GM18868 (cell line): ENCODE measurements around the gene MTA3.
"Not testable (repeated sequence)": the region's sequence is repeated elsewhere in the genome, so short reads cannot be mapped to it uniquely, and the experiment has no call there.

Experiments used
- ATAC-seq: cut with Tn5 transposase; IDR thresholded peaks from one replicate; pipeline ENCODE4 v1.9.1; 2021; ENCODE audit warnings: mild to moderate bottlenecking, moderate library complexity; ENCODE audit not compliant: unreplicated experiment

The MTA3 gene

DNA sequence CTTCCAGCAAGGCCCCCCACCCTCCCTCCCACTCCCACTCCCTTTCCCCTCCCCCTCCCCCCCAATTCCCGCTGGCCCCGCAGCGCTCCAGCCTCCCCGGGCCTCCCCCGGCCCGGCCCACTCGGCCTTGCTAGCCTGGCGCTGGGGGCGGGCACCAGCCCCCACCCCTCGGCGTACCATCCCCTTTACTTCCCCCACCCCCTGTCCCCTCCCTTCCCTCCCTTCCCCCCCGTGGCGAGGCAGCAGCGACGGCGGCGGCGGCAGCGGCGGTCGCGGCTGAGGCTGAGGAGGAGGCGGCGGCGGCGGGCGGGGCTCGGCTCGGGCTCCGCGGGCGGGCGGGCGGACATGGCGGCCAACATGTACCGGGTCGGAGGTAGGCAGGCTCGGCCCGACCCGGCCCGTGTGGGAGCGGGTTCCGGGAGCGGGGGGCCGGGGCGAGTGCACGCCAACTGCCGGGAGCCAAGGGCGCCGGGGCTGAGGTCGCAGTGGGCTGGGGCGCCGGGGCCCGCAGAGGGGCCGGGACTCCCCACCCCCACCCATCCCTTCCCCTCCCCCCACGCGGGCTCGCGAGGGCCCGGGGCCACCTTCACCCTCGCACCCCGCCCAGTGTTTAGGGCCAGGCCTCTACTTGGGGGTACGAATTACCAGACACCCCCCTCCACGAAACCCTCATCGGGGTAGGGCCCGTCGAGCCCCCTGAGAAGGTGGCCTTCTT is at the start of gene MTA3:
Gene MTA3 (plus strand): TSS at position 232 of the 715 bp plus-strand sequence. CDS start 114 bp downstream, at position 346.
- peak; percentile 24 for ATAC-seq

- ATAC-seq = no peak
Observed at GRCh38 chr2:42519624-42520023, 48.8 kb upstream of the MTA3 start.

DNA sequence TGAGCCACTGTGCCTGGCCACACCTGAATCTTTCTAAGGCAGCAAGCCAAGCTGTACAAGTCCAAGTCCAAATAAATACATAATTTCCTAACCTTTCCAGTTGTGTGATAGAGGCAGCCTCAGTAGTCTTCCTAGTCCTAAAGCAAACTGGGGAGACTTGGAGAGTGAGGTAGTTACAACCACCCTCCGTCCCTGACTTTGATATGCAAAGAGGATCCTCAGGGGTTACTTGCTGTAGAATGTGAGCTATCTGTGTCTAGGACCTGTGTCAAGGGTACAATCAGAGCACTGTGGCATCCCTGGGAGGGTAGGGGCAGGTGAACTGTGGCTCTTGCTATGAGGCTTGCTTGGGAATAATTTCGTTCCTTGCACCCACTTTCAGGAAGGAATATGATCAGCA is 46.4 kb upstream of the MTA3 start:
- ATAC-seq = no peak

DNA sequence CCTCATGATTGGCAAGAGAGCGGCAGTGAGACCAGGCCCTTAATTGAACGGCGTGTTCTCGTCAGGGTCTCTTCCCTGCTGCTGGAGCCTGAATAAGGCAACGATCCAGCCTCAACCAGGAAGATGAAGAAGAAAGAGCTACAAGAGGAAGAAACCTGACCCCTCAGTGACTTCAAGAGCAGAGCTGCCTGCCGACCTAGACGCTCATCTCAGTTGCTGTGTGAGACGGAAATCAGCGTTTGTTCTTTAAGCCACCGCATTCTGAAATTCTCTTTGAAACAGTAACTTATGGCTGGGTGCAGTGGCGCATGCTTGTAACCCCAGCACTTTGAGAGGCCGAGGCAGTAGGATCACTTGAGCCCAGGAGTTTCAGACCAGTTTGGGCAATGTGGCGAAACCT is 45.1 kb upstream of the MTA3 start:
- no peak for ATAC-seq

DNA sequence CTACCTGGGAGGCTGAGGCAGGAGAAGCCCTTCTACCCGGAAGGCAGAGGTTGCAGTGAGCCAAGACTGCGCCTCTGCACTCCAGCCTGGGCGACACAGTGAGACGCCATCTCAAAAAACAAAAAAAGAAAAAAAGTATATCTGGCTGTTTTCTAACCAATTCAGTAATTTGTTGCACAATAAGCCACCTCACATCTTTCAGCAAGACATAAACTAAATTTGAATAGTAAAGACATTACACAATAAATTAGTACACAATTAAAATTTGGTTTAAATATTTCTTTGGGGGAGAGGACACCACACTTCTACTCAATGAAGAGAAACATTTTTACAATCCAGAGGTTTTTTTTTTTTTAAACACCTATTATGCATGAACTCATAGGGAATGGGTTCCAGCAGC is 36.0 kb upstream of the MTA3 start:
- no peak for ATAC-seq

GRCh38 chr2:42537493-42537892 is 30.9 kb upstream of the MTA3 start:
- no peak for ATAC-seq

GRCh38 chr2:42542871-42543270 is 25.6 kb upstream of the MTA3 start:
- no peak for ATAC-seq

DNA sequence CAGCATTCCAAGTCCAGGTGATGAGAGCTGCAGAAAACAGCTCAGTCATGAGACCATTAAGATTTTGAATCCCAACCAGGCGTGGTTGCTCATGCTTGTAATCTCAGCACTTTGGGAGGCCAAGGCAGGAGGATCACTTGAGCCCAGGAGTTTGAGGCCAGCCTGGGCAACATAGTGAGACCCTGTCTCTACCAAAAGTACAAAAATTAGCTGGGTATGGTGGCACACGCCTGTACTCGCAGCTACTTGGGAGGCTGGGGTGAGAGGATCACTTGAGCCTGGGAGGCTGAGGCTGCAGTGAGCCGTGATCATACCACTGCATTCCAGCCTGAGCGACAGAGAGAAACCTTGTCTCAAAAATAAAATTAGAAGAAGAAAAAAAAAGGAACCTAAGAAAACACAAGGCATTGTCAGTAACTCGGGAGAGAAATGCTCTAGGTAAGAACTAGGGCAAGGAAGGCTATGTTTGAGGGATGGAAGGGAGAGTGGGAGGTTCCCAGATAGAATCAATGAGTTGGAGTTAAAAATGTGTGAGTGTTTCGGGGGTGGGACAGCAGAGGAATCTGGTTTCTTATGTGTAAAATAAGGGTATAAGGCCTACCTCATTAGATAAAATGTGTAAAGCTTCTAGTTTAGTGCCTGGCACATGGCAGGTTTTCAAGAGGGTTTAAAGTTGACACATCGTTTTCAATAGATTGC is 23.3 kb upstream of the MTA3 start:
- ATAC-seq = no peak

GRCh38 chr2:42545841-42546390 is 22.5 kb upstream of the MTA3 start:
- ATAC-seq = no peak

DNA sequence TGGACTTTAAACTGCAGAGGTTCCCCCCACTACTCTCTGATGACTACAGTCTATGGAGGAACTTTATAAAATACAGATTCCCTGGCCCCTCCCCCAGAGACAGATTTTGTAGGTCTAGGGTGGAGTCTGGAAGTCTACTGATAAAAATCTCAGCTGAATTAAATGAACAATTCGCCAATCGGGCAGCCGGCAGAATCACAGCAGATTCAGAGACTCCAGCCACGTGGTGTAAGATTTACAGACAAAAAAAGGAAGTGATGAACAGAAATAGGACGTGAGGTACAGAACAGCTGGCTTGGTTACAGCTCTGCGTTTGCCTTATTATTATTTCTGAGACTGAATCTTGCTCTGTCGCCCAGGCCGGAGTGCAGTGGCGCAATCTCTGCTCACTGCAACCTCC is 21.4 kb upstream of the MTA3 start:
- ATAC-seq = no peak

GRCh38 chr2:42547446-42548295 is 20.8 kb upstream of the MTA3 start:
- ATAC-seq = no peak

GRCh38 chr2:42550870-42551269 is 17.6 kb upstream of the MTA3 start:
- ATAC-seq = no peak

DNA sequence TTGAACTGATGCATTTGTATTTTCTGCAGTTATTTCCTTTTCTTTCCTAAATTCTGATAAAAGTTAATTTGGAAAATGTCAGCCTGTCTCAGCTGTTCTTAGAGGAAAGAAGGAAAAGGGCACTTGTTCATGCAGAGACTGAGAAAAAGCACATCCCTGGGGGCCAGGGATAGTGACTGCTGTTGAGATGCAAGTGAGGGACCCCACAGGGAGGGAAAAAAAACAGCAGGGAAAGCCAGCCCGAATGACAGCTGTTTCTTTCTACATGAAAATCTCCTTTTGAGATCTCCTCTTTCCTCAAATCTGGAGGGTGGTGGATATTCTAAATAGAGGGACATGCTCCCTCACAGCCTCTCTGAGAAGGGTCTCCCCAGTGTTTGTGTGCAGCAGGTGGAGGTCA is 14.0 kb upstream of the MTA3 start:
- ATAC-seq = no peak

DNA sequence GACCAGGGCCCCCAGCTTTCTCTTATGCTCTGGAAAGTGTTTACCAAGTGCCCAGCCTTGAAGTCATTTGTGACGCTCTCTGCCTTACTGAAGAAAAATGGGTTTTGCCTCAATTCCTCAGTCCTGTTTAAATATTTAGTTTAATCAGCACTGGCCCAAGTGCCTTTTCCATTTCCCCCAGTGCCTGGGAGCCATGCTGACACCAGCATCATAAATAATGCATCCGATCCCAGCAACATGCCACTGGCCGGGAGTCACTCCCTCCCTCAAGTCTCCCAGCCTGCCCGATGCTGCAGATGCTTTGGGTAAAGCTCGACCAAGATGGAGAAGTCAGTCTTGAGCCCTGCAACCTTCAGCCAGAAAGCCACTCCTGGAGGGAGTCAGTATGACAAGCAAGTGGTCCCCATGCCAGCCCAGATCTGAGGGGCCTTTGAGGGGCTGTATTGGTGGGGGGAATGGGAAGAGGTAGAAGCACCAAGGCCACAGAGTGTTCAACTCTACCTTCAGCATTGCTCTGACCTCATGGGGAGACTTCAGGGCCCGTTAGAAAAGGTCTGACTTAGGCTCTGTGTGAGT is 12.0 kb upstream of the MTA3 start:
- no peak for ATAC-seq

DNA sequence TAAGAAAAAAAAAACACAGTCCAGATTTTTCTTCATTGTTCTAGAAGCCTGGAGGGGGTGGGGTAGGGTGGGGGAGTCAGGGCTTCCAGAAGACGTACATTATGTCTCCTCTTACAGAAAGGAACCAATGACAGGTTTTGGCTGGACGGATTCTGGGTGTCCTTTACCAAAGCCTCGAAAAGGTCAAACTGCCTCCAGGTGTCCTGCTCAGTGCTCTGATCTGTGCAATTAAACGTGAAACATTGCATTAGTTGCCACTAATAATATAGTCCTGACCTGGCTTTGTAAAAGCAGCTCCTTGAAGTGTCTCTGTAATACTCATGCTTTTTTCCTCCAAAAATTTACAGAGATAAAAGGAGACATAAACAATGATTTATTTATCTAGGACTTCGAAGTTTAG is 11.1 kb upstream of the MTA3 start:
- no peak for ATAC-seq

DNA sequence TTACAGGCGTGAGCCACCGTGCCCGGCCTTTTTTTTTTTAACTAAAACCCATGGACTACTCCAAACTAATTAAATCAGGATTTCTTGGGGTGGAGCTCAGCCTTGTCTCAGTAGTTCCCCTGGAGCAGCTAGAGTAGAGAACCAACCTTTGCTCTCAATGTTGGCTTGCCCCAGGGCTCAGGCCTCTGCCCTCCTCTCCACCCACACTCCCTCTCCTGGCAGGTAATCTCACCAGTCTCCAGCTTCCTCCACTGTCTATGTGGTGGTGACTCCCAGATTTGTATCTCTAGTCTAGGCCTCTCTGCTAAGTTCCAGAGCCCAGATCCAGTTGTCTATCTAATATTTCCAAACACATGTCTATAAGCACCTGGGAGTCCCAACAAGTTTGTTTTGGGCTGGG is 9.6 kb upstream of the MTA3 start:
- no peak for ATAC-seq

DNA sequence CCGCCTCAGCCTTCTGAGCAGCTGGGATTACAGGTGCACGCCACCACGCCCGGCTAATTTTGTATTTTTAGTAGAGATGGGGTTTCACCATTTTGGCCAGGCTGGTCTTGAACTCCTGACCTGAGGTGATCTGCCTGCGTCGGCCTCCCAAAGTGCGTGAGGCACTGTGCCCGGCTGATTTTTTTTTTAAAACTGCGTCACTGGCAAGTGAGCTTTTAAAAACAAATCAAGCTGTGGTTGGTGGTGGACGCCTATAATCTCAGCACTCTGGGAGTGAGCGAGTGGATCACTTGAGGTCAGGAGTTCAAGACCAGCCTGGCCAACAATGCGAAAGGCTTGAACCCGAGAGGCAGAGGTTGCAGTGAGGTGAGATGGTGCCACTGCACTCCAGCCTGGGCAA is 8.3 kb upstream of the MTA3 start:
- ATAC-seq = not testable (repeated sequence)

GRCh38 chr2:42560899-42561298 is 7.5 kb upstream of the MTA3 start:
- ATAC-seq = no peak

DNA sequence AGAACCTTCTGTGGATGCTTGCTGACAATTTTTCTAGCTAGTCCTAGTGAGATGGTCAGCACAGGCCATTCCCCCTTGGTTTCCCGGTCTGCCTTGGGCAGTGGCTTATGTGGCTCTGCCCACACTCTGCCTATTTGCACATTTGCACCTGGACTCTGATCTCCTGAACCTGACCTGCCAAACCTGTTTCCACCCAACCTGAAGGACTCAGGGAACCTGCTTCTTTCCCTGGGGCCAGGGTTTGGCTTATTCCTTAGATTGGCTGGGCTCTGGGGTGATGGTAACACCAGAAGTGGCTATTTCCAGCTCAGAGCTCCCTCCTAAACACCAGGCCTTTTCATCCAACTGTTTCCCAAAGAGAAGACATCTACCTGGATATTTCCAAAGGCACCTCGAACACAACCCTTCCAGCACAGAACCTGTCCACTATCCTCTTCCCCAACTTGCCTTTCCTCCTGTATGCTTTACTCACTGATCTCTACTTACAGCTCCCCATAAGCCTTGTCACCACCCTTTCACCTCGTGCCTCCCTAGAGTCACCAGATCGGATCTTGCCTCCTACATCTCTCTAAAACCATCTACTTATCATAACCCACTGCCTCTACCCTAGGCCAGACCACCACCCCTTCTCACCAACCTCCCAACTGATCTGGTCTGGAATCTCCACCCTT is 5.8 kb upstream of the MTA3 start:
- no peak for ATAC-seq

- no peak for ATAC-seq
Observed at GRCh38 chr2:42566025-42566424, 2.4 kb upstream of the MTA3 start.
